HG03378 (cell line): ENCODE measurements around the gene LTBP3.
A peak's percentile ranks its signal among the peaks of the same experiment; 100 is the strongest.
"Not testable (repeated sequence)": the region's sequence is repeated elsewhere in the genome, so short reads cannot be mapped to it uniquely, and the experiment has no call there.

Experiments
- ATAC-seq: cut with Tn5 transposase; IDR thresholded peaks from one replicate; pipeline ENCODE4 v1.9.1; 2021; ENCODE audit warnings: mild to moderate bottlenecking, moderate library complexity; ENCODE audit not compliant: unreplicated experiment

LTBP3 gene

GRCh38 chr11:65538232-65538914 is 19.8 kb downstream of the LTBP3 start:
- no peak for ATAC-seq

DNA sequence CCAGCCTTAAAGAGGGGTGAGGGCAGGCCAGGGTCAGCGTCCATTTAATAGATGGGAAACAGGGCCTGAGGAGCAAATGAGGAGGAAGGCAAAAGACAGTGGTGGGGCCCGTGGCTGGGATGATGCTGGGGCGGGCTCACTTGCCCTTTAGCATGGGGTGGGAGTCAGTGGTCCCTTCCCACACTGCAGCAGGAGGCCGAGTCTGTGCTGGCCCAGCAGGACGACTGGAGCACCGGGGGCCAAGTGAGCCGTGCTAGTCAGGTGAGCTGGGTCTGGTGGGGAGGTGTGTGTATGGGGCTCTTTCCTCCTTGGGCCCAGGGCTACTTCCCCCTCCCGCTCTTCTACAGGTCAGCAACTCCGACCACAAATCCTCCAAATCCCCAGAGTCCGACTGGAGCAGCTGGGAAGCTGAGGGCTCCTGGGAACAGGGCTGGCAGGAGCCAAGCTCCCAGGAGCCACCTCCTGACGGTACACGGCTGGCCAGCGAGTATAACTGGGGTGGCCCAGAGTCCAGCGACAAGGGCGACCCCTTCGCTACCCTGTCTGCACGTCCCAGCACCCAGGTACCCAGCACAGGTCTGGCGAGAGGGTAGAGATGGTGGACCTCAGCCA is 20.4 kb downstream of the LTBP3 start:
- ATAC-seq, result no peak

DNA sequence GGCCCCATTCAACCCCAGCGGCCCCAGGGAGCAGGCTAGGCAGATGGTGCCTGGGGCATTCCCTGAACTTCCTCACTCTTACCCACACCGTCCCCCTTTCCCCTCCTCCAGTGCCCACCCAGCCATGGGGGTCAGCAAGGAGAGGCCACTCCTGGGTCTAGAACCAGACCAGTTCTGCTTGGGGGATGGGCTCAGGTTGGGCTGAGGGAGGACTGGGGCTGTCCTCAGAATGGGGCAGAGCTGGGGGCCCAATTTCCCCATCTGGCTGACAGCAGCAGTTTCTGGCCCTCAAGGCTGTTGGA is 20.9 kb downstream of the LTBP3 start:
- ATAC-seq, result no peak

GRCh38 chr11:65536412-65537295 is 21.5 kb downstream of the LTBP3 start:
- no peak for ATAC-seq

GRCh38 chr11:65535102-65535501 is 23.1 kb downstream of the LTBP3 start:
- no peak for ATAC-seq

DNA sequence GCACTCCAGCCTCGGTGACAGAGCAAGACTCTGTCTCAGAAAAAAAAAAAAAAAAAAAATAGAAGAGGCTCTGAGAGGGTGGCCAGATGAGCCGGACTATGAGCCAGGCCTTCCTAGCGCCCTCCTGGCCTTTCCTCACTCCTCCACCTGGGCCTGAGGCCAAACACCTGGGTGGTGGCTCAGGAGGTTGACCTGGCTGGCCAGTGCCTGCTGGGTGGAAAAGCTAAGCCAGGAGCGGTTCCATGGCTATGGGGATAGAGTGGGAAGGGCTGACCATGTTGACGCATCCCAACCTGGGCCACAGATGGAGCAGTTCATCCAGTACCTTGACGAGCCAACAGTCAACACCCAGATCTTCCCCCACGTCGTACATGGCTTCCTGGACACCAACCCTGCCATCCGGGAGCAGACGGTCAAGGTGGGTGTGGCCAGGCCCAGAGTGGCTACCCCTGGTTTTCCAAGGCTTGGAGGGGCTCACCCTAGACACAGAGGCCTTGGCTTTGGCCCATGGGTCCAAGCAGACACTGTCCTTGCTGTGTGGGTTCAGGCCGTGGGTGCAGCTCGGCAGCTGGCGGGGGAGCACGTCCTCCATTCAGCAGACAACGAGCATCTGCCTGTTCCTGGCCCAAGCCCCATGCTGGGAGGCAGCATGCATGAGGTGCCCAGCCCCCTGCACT is 25.6 kb downstream of the LTBP3 start:
- ATAC-seq, result no peak

- ATAC-seq, result no peak
Measured at GRCh38 chr11:65530157-65530496, 28.0 kb downstream of the LTBP3 start.

DNA sequence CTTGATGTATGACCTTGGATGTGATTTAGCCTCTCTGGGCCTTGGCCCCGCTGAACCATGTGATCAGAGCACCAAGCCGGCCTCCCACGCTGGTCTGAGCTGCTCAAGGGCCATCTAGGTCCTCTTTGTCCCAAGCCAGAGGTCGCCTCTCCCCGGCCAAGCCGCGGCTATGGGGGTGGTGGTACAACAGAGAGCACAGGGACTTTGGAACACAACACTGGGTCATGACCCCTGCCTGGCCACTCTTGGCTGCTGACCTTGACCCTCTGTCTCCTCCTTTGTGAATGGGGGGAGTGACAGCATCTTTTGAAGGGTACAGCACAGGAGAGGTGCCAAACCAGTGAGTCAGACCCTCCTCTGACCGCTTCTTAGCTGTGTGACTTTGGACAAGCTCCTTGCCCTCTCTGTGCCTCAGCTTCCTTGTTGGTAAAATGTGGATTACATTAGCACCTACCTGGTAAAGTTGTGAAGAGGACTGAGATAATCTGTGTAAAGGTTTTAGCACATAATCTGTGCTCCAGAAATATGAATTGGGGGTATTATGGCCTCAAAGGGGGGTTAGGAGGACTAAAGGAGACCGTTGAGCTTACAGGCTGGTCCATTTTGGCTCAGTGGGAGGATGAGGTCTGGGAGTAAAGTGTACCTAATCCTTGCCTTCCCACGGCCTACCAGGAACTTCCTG is 28.5 kb downstream of the LTBP3 start:
- no peak for ATAC-seq

DNA sequence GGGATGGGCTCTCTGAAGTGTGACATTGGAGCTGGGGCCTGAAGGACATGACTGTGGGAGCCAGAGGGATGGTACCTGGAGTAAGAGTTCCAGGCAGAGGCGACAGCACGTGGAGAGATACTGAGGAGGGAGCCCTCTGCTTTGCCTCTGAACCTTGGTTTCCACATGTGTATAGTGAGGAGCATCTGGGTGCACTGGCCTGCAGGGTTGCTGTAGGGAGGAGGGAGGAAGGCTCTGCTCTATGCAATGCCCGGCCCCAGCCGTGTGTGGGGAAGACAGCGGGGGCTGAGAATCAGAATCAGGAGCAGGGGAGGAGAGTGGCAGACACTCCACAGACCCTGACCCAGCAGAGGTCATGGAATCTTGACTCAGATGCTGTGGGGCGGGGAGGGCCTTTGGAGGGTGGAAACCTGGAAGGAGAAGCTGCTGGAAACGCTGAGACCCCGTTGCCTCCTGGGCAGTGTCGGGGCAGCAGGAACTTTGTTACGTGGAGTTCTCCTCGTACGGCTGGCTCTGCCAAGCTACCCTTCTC is 29.3 kb downstream of the LTBP3 start:
- no peak for ATAC-seq

GRCh38 chr11:65526744-65527143 is 31.4 kb downstream of the LTBP3 start:
- ATAC-seq, result no peak

GRCh38 chr11:65525546-65526480 is 32.3 kb downstream of the LTBP3 start:
- no peak for ATAC-seq

DNA sequence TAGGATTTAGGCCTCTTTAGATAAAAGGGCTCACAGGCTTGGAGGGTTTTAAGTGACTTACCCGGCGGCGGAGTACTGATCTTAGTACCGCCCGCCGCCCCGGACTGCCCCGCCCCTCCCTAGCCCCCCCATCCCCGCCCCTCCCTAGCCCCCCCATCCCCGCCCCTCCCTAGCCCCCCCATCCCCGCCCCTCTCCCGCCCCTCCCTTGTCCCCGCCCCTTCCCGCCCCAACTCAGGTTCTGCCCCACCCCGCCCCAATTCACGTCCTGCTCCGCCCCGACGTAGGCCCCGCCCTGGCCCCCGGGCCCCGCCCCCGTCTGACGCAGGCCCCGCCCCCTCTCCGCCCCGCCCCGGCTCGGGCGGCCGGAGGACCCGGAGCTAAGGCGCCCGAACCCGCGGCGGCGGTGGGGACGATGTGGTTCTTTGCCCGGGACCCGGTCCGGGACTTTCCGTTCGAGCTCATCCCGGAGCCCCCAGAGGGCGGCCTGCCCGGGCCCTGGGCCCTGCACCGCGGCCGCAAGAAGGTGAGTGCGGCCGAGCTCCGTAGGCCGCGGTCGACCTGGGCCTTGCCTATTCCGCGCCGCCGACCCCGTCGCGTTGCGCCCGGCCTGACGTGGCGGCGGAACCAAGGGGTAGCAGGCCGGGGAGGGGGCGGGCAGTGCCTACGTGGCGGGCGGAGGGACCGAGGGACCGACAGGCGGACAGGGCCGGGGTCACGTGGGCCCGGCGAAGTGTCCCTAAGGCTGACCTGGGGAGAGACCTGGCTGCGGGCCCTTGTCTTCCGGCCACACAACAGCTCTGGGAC is 33.2 kb downstream of the LTBP3 start, which contains the start of gene SCYL1:
Gene SCYL1, plus strand, starts transcription at position 343 of the 805 bp plus-strand sequence. Its CDS starts 71 bp downstream, at position 414.
- ATAC-seq, result peak; percentile 38

DNA sequence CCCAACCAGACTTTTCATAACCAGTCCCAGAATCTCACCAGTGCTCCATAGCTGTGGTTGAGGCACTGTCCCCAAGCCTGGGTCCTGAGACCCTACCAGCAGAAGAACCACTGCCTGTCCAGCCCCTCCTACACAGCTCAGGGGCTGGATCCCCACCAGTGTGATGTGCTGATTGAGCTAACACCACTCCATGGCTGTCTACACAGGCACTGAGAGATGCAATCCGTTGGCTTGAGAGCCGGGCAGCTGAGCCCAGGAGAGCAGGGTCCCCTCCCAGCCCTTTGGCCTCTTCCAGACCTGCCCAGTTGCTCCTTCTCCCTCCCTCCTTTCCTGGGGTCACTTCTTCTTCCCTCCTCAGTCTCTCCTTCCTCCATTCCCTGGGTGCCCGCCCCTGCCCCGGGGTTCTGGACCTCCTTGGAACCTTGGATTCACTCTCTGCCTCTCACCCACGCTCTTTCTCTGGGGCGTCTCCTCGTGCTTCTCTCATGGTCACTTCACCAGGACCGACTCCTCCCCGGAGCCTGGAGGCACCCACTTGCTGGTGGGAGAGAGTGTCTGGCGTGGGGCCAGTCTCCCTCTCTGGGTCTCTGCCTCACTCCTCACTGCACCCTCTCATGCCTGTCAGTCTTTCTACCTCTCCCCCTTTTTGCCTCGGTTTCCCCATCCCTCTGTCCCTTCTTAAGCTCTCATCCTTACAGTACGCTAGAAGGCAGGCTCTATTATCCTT is 34.0 kb downstream of the LTBP3 start:
- ATAC-seq, result no peak

- not testable (repeated sequence) for ATAC-seq
Measured at GRCh38 chr11:65523631-65523968, 34.6 kb downstream of the LTBP3 start.

GRCh38 chr11:65522718-65523630 is 35.2 kb downstream of the LTBP3 start:
- not testable (repeated sequence) for ATAC-seq

DNA sequence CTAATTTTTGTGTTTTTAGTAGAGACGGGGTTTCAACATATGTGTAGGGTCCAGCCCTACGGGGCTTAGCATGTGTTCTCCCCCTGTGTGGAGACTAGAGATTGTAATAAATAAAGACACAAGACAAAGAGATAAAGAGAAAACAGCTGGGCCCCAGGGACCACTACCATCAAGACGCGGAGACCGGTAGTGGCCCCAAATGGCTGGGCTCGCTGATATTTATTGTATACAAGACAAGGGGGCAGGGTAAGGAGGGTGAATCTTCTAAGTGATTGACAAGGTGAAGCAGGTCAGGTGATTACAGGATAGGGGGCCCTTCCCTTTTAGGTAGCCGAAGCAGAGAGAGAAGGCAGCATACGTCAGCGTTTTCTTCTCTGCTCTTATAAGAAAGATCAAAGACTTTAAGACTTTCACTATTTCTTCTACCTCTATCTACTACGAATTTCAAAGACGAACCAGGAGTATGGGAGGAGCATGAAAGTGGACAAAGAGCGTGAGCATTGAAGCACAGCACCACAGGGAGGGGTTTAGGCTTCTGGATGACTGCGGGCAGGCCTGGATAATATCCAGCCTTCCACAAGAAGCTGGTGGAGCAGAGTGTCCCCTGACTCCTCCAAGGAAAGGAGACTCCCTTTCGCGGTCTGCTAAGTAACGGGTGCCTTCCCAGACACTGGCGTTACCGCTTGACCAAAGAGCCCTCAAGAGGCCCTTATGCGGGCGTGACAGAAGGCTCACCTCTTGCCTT is 36.2 kb downstream of the LTBP3 start:
- ATAC-seq, result not testable (repeated sequence)
